ENCODE measurements around the gene LCMT1.

The LCMT1 gene

DNA sequence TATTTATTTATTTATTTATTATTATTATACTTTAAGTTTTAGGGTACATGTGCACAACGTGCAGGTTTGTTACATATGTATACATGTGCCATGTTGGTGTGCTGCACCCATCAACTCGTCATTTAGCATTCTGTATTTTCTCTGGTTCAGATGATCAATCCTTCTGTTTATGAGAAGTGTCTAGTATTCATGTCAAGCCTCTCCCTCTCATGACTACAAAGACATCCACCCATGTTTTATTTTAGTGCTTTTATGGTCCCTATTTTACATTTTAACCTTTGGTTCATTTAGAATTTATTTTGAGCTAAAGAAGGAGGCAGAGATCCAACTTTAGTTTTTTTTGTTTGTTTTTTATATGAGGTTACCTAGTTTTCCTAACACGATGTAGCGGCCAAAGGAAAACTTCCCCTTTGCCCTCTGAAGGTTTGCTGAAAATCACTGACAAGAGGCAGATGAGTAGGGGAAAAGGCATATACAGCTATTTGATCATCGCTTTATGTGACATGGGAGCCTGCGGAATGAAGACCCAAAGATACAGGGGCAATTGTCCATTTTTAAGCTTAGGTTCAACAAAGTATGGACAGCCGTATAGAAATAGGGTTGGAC, 82.8 kb downstream of the LCMT1 start:
- H3K27ac Mint-ChIP-seq (ENCODE audit: low read depth), result no peak overlapping the region
- no peaks in the 10 kb centered on the region for H3K36me3 Mint-ChIP-seq (ENCODE audit: insufficient read depth)
- H3K9me3 Mint-ChIP-seq, result no peaks in the 10 kb centered on the region
- H3K4me1 Mint-ChIP-seq, result no peaks in the 10 kb centered on the region
- DNase-seq (ENCODE audit: low spot score in 2 of 2), result no peak
- H3K27me3 Mint-ChIP-seq, result no peaks in the 10 kb centered on the region
- ATAC-seq (replicated peaks; ENCODE audit: extremely low read depth, poor library complexity, severe bottlenecking), result no peak
- H3K4me3 Mint-ChIP-seq, result no peak overlapping the region

- ATAC-seq (replicated peaks; ENCODE audit: extremely low read depth, poor library complexity, severe bottlenecking) (no peak), DNase-seq (ENCODE audit: low spot score in 2 of 2) (no peak)
- no peaks in the 10 kb centered on the region for H3K27me3 Mint-ChIP-seq
- no peaks in the 10 kb centered on the region for H3K36me3 Mint-ChIP-seq (ENCODE audit: insufficient read depth)
- H3K27ac Mint-ChIP-seq (ENCODE audit: low read depth), result no peak overlapping the region
- H3K4me3 Mint-ChIP-seq, result no peak overlapping the region
- H3K4me1 Mint-ChIP-seq, result no peaks in the 10 kb centered on the region
- no peaks in the 10 kb centered on the region for H3K9me3 Mint-ChIP-seq
These were observed 86.5 kb downstream of the LCMT1 start for GRCh38 chr16:25198021-25198420.

DNA sequence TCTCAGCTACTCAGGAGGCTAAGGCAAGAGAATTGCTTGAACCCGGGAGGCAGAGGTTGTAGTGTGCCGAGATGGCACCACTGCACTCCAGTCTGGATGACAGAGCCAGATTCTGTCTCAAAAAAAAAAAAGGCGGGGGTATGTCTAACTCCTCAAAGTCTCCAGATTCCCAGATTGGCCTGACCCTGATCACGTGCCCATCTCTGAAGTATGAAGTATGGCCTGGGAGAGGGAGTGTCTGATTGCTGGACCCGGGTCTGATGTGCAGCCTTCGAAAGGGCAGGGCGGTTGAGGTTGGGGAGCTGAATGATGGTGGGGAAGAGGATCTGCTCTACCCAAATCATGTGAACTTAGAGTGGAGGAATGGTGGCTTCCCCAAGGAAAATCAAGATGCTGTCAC, 87.9 kb downstream of the LCMT1 start:
- DNase-seq (ENCODE audit: low spot score in 2 of 2), result no peak
- Mint-ChIP-seq H3K4me3 (no peak overlapping the region), H3K36me3 (ENCODE audit: insufficient read depth) (no peaks in the 10 kb centered on the region), H3K27me3 (no peaks in the 10 kb centered on the region), H3K27ac (ENCODE audit: low read depth) (no peak overlapping the region), H3K4me1 (no peaks in the 10 kb centered on the region), H3K9me3 (no peaks in the 10 kb centered on the region)
- ATAC-seq (replicated peaks; ENCODE audit: extremely low read depth, poor library complexity, severe bottlenecking), result no peak

DNA sequence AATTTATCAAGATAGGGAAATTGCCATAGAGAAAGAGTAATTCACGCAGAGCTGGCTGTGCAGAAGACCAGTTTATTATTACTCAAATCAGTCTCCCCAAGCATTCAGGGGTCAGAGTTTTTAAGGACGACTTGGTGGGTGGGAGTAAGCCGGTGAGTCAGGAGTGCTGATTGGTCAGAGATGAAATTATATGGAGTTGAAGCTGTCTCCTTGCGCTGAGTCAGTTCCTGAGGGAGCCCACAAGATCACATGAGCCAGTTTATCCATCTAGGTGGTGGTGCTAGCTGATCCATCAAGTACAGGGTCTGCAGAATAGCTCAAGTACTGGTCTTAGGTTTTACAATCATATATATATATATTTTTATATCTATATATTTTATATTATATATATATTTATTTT, 99.2 kb downstream of the LCMT1 start:
- H3K4me1 Mint-ChIP-seq, result no peaks in the 10 kb centered on the region
- H3K27me3 Mint-ChIP-seq, result no peaks in the 10 kb centered on the region
- H3K4me3 Mint-ChIP-seq, result no peak overlapping the region
- ATAC-seq (replicated peaks; ENCODE audit: extremely low read depth, poor library complexity, severe bottlenecking) (no peak), DNase-seq (ENCODE audit: low spot score in 2 of 2) (no peak)
- peaks cover 2% of the 10 kb centered on the region for H3K36me3 Mint-ChIP-seq (ENCODE audit: insufficient read depth)
- no peaks in the 10 kb centered on the region for H3K9me3 Mint-ChIP-seq
- no peak overlapping the region for H3K27ac Mint-ChIP-seq (ENCODE audit: low read depth)

- H3K36me3 Mint-ChIP-seq (ENCODE audit: insufficient read depth), result peaks cover 2% of the 10 kb centered on the region
- no peak for DNase-seq (ENCODE audit: low spot score in 2 of 2)
- ATAC-seq (replicated peaks; ENCODE audit: extremely low read depth, poor library complexity, severe bottlenecking), result no peak
- H3K4me1 Mint-ChIP-seq, result no peaks in the 10 kb centered on the region
- no peak overlapping the region for H3K4me3 Mint-ChIP-seq
- peaks cover 11% of the 10 kb centered on the region for H3K27me3 Mint-ChIP-seq
- H3K9me3 Mint-ChIP-seq, result no peaks in the 10 kb centered on the region
- no peak overlapping the region for H3K27ac Mint-ChIP-seq (ENCODE audit: low read depth)
These were observed 101.1 kb downstream of the LCMT1 start for GRCh38 chr16:25212636-25213035.

DNA sequence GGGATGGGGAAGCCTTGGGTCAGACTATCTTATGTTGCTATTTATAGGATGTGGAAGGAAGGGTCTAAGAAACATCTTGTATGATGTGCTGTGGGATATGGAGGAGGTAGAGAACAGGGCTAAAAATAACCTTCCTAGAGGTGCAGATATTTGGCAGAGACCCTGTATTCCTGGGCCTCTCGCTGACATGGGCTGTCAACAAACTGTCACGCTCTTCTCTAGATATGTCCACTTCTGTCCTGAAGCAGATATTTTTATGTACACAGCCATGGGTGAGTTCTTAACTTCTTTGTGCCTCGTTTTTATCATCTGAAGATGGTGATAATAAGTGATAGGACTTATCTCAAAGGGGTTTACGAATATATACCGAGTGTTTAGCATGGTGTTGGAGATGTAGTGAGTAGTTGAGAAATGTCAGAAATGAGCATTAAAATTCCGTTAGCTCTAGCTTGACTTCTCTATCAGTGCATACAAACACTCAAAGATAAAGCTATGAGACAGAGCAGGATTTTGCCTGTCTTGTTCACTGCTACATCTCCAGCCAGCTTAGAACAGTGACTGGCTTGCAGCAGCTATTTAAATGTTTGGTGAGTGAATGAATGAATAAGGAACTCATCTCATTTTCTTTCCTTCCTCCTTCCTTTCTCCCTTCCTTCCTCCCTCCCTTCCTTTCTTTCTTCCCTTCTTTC, 102.3 kb downstream of the LCMT1 start:
- DNase-seq (ENCODE audit: low spot score in 2 of 2) (no peak), ATAC-seq (replicated peaks; ENCODE audit: extremely low read depth, poor library complexity, severe bottlenecking) (no peak)
- no peak overlapping the region for H3K27ac Mint-ChIP-seq (ENCODE audit: low read depth)
- peaks cover 2% of the 10 kb centered on the region for H3K36me3 Mint-ChIP-seq (ENCODE audit: insufficient read depth)
- peaks cover 21% of the 10 kb centered on the region for H3K27me3 Mint-ChIP-seq
- H3K4me3 Mint-ChIP-seq, result no peak overlapping the region
- no peaks in the 10 kb centered on the region for H3K4me1 Mint-ChIP-seq
- H3K9me3 Mint-ChIP-seq, result no peaks in the 10 kb centered on the region

DNA sequence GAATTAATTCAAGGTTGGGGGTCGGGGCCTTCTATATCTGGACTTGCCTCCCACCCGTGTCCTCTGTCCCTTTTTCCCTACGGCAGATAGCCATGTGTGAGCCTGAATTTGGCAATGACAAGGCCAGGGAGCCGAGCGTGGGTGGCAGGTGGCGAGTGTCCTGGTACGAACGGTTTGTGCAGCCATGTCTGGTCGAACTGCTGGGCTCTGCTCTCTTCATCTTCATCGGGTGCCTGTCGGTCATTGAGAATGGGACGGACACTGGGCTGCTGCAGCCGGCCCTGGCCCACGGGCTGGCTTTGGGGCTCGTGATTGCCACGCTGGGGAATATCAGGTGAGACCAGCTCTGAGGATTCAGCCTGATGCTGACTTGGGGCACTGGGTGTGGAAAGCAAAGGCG, 105.6 kb downstream of the LCMT1 start:
- Mint-ChIP-seq H3K36me3 (ENCODE audit: insufficient read depth) (peaks cover 2% of the 10 kb centered on the region), H3K4me3 (no peak overlapping the region), H3K27me3 (peaks cover 21% of the 10 kb centered on the region), H3K4me1 (no peaks in the 10 kb centered on the region), H3K9me3 (no peaks in the 10 kb centered on the region), H3K27ac (ENCODE audit: low read depth) (no peak overlapping the region)
- ATAC-seq (replicated peaks; ENCODE audit: extremely low read depth, poor library complexity, severe bottlenecking) (no peak), DNase-seq (ENCODE audit: low spot score in 2 of 2) (no peak)

DNA sequence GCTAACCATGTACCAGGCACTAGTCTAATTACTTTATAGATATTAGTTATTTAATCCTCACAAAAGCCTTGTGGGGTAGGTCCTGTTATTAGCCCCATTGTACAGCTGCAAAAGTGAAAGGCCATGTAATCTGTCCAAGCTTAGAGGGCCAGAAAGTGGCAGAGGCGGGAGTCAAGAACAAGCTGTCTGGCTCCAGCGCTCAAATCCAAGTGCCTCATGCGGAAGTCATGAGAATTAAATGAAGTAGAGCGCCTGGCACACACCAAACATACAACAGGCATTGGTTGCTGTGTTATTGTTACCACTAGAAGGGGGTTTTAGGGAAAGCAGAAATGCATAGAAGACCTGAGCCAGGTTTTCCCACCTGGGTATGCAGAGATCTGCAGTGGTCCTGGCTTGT, 106.4 kb downstream of the LCMT1 start:
- peaks cover 2% of the 10 kb centered on the region for H3K36me3 Mint-ChIP-seq (ENCODE audit: insufficient read depth)
- DNase-seq (ENCODE audit: low spot score in 2 of 2) (no peak), ATAC-seq (replicated peaks; ENCODE audit: extremely low read depth, poor library complexity, severe bottlenecking) (no peak)
- H3K27me3 Mint-ChIP-seq, result peaks cover 21% of the 10 kb centered on the region
- no peaks in the 10 kb centered on the region for H3K9me3 Mint-ChIP-seq
- H3K4me3 Mint-ChIP-seq, result no peak overlapping the region
- H3K4me1 Mint-ChIP-seq, result no peaks in the 10 kb centered on the region
- H3K27ac Mint-ChIP-seq (ENCODE audit: low read depth), result no peak overlapping the region

GRCh38 chr16:25219070-25219737, 107.7 kb downstream of the LCMT1 start:
- Mint-ChIP-seq H3K4me1 (no peaks in the 10 kb centered on the region), H3K27me3 (peaks cover 21% of the 10 kb centered on the region), H3K36me3 (ENCODE audit: insufficient read depth) (peaks cover 3% of the 10 kb centered on the region), H3K27ac (ENCODE audit: low read depth) (no peak overlapping the region), H3K9me3 (no peaks in the 10 kb centered on the region), H3K4me3 (no peak overlapping the region)
- no peak for ATAC-seq (replicated peaks; ENCODE audit: extremely low read depth, poor library complexity, severe bottlenecking)
- DNase-seq (ENCODE audit: low spot score in 2 of 2), result no peak

DNA sequence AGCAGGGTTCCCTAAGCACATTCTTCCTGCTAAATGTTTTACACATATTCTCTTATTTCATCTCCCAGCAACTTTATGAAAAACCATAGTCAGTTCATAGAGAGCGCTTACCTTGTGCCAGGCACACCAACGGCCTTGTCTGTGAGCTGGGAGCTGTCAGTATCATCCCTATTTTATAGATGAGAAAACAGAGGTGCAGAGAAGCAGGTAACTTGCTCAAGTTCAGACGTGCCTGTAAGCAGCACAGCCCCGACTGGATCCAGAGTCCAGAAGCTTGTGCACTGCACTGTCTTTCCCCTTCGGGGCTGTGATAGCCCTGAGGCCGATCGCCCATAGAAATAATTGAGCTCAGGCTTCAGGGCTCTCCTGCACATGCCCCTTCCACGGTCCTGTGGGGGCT, 111.4 kb downstream of the LCMT1 start:
- no peak for DNase-seq (ENCODE audit: low spot score in 2 of 2)
- Mint-ChIP-seq H3K4me1 (no peaks in the 10 kb centered on the region), H3K27ac (ENCODE audit: low read depth) (no peak overlapping the region), H3K4me3 (no peak overlapping the region), H3K36me3 (ENCODE audit: insufficient read depth) (peaks cover 3% of the 10 kb centered on the region), H3K9me3 (no peaks in the 10 kb centered on the region), H3K27me3 (peaks cover 7% of the 10 kb centered on the region)
- no peak for ATAC-seq (replicated peaks; ENCODE audit: extremely low read depth, poor library complexity, severe bottlenecking)

DNA sequence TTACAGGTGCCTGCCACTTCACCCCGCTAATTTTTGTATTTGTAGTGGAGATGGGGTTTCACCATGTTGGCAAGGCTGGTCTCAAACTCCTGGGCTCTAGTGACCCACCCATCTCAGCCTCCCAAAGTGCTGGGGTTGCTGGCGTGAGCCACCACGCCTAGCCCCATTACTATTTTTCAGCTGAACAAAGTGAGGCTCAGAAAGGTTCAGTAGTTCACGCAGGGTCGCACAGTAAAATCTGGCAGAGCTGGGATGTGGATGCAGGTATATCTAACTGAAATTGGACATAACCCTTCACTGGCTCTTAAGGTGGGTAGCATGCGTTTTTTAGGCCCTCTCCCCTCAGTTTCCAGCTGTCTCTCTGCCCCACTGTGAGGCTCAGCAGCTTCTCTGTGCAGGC, 112.4 kb downstream of the LCMT1 start:
- ATAC-seq (replicated peaks; ENCODE audit: extremely low read depth, poor library complexity, severe bottlenecking) (no peak), DNase-seq (ENCODE audit: low spot score in 2 of 2) (no peak)
- Mint-ChIP-seq H3K27me3 (no peaks in the 10 kb centered on the region), H3K27ac (ENCODE audit: low read depth) (no peak overlapping the region), H3K4me3 (no peak overlapping the region), H3K9me3 (no peaks in the 10 kb centered on the region), H3K36me3 (ENCODE audit: insufficient read depth) (peaks cover 3% of the 10 kb centered on the region), H3K4me1 (no peaks in the 10 kb centered on the region)

GRCh38 chr16:25224731-25225319, 113.3 kb downstream of the LCMT1 start:
- ATAC-seq (replicated peaks; ENCODE audit: extremely low read depth, poor library complexity, severe bottlenecking) (no peak), DNase-seq (ENCODE audit: low spot score in 2 of 2) (no peak)
- Mint-ChIP-seq H3K36me3 (ENCODE audit: insufficient read depth) (peaks cover 3% of the 10 kb centered on the region), H3K4me3 (no peak overlapping the region), H3K27me3 (no peaks in the 10 kb centered on the region), H3K9me3 (no peaks in the 10 kb centered on the region), H3K4me1 (no peaks in the 10 kb centered on the region), H3K27ac (ENCODE audit: low read depth) (peak overlapping the region; percentile 29)
